Upper lobe of left lung (tissue), 4 donors: ENCODE results near the gene CLUH.

Experiments used
- EP300 ChIP-seq, 4 donors: sonication (generic); formaldehyde crosslinking; IDR thresholded peaks; one replicate each; pipeline ENCODE4 v1.5.1; 2017; ENCODE audit warnings: antibody characterized with exemption in 4 of 4, control low read depth in 2 of 4
- POLR2A ChIP-seq, 4 donors: fragments of 450-650 bp; IDR thresholded peaks; one replicate each; pipeline ENCODE4 v1.5.1; 2016 to 2017; ENCODE audit warnings: antibody characterized with exemption in 4 of 4, mild to moderate bottlenecking in 2 of 4
- POLR2AphosphoS5 ChIP-seq, 2 donors: sonication (generic); formaldehyde crosslinking; IDR thresholded peaks; one replicate each; pipeline ENCODE4 v1.5.1; 2017; ENCODE audit warnings: antibody characterized with exemption in 2 of 2
- TF ChIP-seq, protein P1 (sequence below), 6 experiments: fragments of 450-650 bp in 4 of 6; fragments of 200-600 bp in 2 of 6; sonication (generic) in 2 of 6; IDR thresholded peaks; one replicate each; pipeline ENCODE4 v1.5.1; 2016 to 2019; ENCODE audit warnings: antibody characterized with exemption in 6 of 6

DNA sequence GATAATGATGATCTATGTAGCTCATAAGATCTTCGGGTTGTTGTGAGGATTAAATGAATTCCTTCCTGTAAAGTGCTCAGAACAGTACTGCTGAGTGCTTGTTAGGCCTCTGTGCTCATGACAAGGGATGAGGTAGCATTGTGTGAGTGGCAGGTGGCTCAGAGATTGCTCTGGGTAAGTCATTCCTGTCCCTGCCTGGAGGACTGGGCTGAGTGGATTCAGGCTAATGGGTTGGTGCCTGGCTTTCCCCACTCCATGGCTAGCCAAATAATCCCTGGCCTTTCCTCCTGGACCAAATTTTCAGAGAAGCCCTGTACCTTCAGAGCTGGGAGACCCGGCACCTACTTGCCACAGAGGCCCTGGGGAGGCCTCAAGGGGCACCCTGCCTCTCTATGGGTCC is 39.2 kb upstream of the CLUH start:
- TF ChIP-seq, protein P1, sequence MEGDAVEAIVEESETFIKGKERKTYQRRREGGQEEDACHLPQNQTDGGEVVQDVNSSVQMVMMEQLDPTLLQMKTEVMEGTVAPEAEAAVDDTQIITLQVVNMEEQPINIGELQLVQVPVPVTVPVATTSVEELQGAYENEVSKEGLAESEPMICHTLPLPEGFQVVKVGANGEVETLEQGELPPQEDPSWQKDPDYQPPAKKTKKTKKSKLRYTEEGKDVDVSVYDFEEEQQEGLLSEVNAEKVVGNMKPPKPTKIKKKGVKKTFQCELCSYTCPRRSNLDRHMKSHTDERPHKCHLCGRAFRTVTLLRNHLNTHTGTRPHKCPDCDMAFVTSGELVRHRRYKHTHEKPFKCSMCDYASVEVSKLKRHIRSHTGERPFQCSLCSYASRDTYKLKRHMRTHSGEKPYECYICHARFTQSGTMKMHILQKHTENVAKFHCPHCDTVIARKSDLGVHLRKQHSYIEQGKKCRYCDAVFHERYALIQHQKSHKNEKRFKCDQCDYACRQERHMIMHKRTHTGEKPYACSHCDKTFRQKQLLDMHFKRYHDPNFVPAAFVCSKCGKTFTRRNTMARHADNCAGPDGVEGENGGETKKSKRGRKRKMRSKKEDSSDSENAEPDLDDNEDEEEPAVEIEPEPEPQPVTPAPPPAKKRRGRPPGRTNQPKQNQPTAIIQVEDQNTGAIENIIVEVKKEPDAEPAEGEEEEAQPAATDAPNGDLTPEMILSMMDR (IDR thresholded peaks at IDR 0.05) = no peak
- TF ChIP-seq POLR2A (IDR thresholded peaks at IDR 0.05) (no peak), POLR2AphosphoS5 (IDR thresholded peaks at IDR 0.05) (no peak), EP300 (IDR thresholded peaks at IDR 0.05) (no peak)
